ENCODE measurements around the gene ZNF429.

The ZNF429 gene

DNA sequence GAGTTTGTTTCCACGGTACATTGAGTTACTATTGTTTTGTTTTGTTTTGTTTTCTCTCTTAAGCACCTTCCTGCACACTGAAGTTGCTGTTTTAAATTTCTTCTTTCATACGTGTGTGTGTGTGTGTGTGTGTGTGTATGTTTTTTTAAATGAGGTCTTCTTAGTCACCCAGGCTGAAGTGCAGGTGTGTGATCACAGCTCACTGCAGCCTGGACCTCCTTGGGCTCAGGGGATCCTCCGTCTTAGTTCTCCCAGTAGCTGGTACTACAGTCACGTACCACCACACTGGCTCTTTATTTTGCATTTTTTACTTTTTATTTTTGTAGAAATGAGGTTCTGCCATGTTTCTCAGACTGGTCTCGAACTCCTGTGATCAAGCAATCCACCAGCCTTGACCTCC lies 20.8 kb upstream of the ZNF429 start:
- DNase-seq (ENCODE audit: extremely low read depth, insufficient read length) = no peak
- TF ChIP-seq, protein P1, sequence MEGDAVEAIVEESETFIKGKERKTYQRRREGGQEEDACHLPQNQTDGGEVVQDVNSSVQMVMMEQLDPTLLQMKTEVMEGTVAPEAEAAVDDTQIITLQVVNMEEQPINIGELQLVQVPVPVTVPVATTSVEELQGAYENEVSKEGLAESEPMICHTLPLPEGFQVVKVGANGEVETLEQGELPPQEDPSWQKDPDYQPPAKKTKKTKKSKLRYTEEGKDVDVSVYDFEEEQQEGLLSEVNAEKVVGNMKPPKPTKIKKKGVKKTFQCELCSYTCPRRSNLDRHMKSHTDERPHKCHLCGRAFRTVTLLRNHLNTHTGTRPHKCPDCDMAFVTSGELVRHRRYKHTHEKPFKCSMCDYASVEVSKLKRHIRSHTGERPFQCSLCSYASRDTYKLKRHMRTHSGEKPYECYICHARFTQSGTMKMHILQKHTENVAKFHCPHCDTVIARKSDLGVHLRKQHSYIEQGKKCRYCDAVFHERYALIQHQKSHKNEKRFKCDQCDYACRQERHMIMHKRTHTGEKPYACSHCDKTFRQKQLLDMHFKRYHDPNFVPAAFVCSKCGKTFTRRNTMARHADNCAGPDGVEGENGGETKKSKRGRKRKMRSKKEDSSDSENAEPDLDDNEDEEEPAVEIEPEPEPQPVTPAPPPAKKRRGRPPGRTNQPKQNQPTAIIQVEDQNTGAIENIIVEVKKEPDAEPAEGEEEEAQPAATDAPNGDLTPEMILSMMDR (IDR thresholded peaks at IDR 0.05; ENCODE audit: insufficient read depth, low read length, poor library complexity, severe bottlenecking) = no peak
- Histone ChIP-seq H3K4me3 (replicated peaks; ENCODE audit: low read depth, low read length) (no peak overlapping the region), H3K27me3 (replicated peaks; ENCODE audit: control insufficient read depth, insufficient read depth, low read length) (no peaks in the 10 kb centered on the region), H3K36me3 (ENCODE audit: control insufficient read depth, insufficient read depth, low read length) (no peaks in the 10 kb centered on the region)

- Histone ChIP-seq H3K36me3 (ENCODE audit: control insufficient read depth, insufficient read depth, low read length) (no peaks in the 10 kb centered on the region), H3K4me3 (replicated peaks; ENCODE audit: low read depth, low read length) (no peak overlapping the region), H3K27me3 (replicated peaks; ENCODE audit: control insufficient read depth, insufficient read depth, low read length) (no peaks in the 10 kb centered on the region)
- TF ChIP-seq, protein P1 (IDR thresholded peaks at IDR 0.05; ENCODE audit: insufficient read depth, low read length, poor library complexity, severe bottlenecking) = no peak
- DNase-seq (ENCODE audit: extremely low read depth, insufficient read length) = no peak
Measured at GRCh38 chr19:21485926-21486325, 19.5 kb upstream of the ZNF429 start.

DNA sequence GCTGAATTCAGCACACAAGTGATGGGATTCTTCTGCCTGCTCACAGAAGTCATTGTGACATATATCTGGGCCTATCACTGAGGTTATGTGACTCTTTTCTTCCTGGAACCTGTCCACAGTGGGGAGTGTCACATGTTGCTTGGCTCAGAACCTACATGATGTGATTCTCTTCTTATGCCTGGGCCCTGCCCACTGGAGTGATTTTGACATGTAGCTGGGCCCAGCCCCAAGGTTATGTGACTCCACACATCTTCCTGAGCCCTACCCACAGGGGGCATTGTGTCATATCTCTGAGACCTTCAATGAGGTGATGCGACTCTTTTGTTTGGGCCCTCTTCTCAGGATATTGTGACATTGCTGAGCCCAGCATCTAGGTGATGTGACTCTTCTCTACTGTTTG lies 17.4 kb upstream of the ZNF429 start:
- no peak for DNase-seq (ENCODE audit: extremely low read depth, insufficient read length)
- Histone ChIP-seq H3K4me3 (replicated peaks; ENCODE audit: low read depth, low read length) (no peak overlapping the region), H3K36me3 (ENCODE audit: control insufficient read depth, insufficient read depth, low read length) (no peaks in the 10 kb centered on the region), H3K27me3 (replicated peaks; ENCODE audit: control insufficient read depth, insufficient read depth, low read length) (no peaks in the 10 kb centered on the region)
- TF ChIP-seq, protein P1 (IDR thresholded peaks at IDR 0.05; ENCODE audit: insufficient read depth, low read length, poor library complexity, severe bottlenecking) = no peak

DNA sequence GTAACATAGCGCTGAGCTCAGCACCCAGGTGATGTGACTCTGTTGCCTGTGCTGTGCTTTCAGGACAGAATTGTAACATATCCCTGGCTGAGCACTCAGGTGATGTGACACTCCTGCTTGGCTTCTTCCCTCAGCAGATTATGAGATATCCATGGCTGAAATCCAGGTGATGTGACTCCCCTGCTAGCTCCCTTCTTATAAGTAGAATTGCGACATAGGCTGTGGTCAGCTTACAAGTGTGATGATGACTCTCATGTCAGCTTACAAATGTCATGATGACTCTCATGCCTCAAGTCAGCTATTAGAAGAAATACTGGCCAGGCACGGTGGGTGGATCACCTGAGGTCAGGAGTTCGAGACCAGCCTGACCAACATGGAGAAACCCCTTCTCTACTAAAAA lies 14.3 kb upstream of the ZNF429 start:
- DNase-seq (ENCODE audit: extremely low read depth, insufficient read length) = no peak
- Histone ChIP-seq H3K27me3 (replicated peaks; ENCODE audit: control insufficient read depth, insufficient read depth, low read length) (no peaks in the 10 kb centered on the region), H3K4me3 (replicated peaks; ENCODE audit: low read depth, low read length) (no peak overlapping the region), H3K36me3 (ENCODE audit: control insufficient read depth, insufficient read depth, low read length) (no peaks in the 10 kb centered on the region)
- TF ChIP-seq, protein P1 (IDR thresholded peaks at IDR 0.05; ENCODE audit: insufficient read depth, low read length, poor library complexity, severe bottlenecking) = no peak

GRCh38 chr19:21492947-21493906 lies 12.2 kb upstream of the ZNF429 start:
- H3K4me3 ChIP-seq (replicated peaks; ENCODE audit: low read depth, low read length) = no peak overlapping the region
- TF ChIP-seq, protein P1 (IDR thresholded peaks at IDR 0.05; ENCODE audit: insufficient read depth, low read length, poor library complexity, severe bottlenecking) = no peak
- no peak for DNase-seq (ENCODE audit: extremely low read depth, insufficient read length)
- no peaks in the 10 kb centered on the region for H3K27me3 ChIP-seq (replicated peaks; ENCODE audit: control insufficient read depth, insufficient read depth, low read length)
- H3K36me3 ChIP-seq (ENCODE audit: control insufficient read depth, insufficient read depth, low read length) = no peaks in the 10 kb centered on the region

Data from GM06990 (cell line).